Upper lobe of left lung (tissue), 6 donors: ENCODE measurements around the gene YPEL3. TPM values are rescaled to one million over a fixed set of nuclear protein-coding genes. Genes with fewer than 3 reads are reported as not detected.

Experiments
- ATAC-seq, 2 donors: fragments of 200-7000 bp; cut with Tn5 transposase; one replicate each; pipeline ENCODE4 v1.9.1; 2022; ENCODE audit warnings: mild to moderate bottlenecking in 2 of 2, moderate library complexity in 2 of 2; ENCODE audit not compliant: low FRiP score in 2 of 2
- DNase-seq, 2 donors: peaks; one replicate each; pipeline ENCODE4 v3.0.0-alpha.2; 2019 to 2020
- H3K27ac ChIP-seq, 4 donors: fragments of 200-600 bp; sonication (generic); one replicate each; pipeline ENCODE4 v1.5.1; 2016 to 2019
- H3K27me3 ChIP-seq, 4 donors: fragments of 200-600 bp; sonication (generic); one replicate each; pipeline ENCODE4 v1.5.1; 2017 to 2019
- H3K36me3 ChIP-seq, 4 donors: fragments of 200-600 bp; sonication (generic); one replicate each; pipeline ENCODE4 v1.5.1; 2016 to 2019
- H3K4me1 ChIP-seq, 4 donors: fragments of 200-600 bp; sonication (generic); one replicate each; pipeline ENCODE4 v1.5.1; 2018 to 2019
- H3K4me3 ChIP-seq, 4 donors: fragments of 200-600 bp; sonication (generic); one replicate each; pipeline ENCODE4 v1.5.1; 2017 to 2019; ENCODE audit warnings: mild to moderate bottlenecking in 2 of 4, moderate library complexity in 1 of 4
- H3K9me3 ChIP-seq, 4 donors: fragments of 200-600 bp; sonication (generic); one replicate each; pipeline ENCODE4 v1.5.1; 2018 to 2019
- EP300 ChIP-seq, 4 donors: sonication (generic); formaldehyde crosslinking; IDR thresholded peaks; one replicate each; pipeline ENCODE4 v1.5.1; 2017; ENCODE audit warnings: antibody characterized with exemption in 4 of 4, control low read depth in 2 of 4
- POLR2A ChIP-seq, 4 donors: fragments of 450-650 bp; IDR thresholded peaks; one replicate each; pipeline ENCODE4 v1.5.1; 2016 to 2017; ENCODE audit warnings: antibody characterized with exemption in 4 of 4, mild to moderate bottlenecking in 2 of 4
- POLR2AphosphoS5 ChIP-seq, 2 donors: sonication (generic); formaldehyde crosslinking; IDR thresholded peaks; one replicate each; pipeline ENCODE4 v1.5.1; 2017; ENCODE audit warnings: antibody characterized with exemption in 2 of 2
- WGBS, 2 donors: methylation state at CpG; one replicate each; pipeline ENCODE4 v1.1.5; 2017 to 2018; 5-methylcytosine and 5-hydroxymethylcytosine counted together
- total RNA-seq, 6 donors: library from RNA; depleted of rRNA in 4 of 6; stranded (reverse); fragments of >200 nt in 4 of 6; gene quantifications; one replicate each; pipeline versions ENCODE4 v1.1.0 to v1.2.1, GENCODE V29; 2016 to 2021
- TF ChIP-seq, protein P1 (sequence below), 6 experiments: fragments of 450-650 bp in 4 of 6; fragments of 200-600 bp in 2 of 6; sonication (generic) in 2 of 6; IDR thresholded peaks; one replicate each; pipeline ENCODE4 v1.5.1; 2016 to 2019; ENCODE audit warnings: antibody characterized with exemption in 6 of 6
- donor health status: DM: no; HTN: no; CAD: no; lungs with moderate emphysema.
- donor health status: DM: no; HTN: yes; CAD: no; lungs with severe emphysema.

Gene YPEL3
- total RNA-seq, 6 donors from 2014 or later, result 81.5 to 228 (median 116) TPM

DNA sequence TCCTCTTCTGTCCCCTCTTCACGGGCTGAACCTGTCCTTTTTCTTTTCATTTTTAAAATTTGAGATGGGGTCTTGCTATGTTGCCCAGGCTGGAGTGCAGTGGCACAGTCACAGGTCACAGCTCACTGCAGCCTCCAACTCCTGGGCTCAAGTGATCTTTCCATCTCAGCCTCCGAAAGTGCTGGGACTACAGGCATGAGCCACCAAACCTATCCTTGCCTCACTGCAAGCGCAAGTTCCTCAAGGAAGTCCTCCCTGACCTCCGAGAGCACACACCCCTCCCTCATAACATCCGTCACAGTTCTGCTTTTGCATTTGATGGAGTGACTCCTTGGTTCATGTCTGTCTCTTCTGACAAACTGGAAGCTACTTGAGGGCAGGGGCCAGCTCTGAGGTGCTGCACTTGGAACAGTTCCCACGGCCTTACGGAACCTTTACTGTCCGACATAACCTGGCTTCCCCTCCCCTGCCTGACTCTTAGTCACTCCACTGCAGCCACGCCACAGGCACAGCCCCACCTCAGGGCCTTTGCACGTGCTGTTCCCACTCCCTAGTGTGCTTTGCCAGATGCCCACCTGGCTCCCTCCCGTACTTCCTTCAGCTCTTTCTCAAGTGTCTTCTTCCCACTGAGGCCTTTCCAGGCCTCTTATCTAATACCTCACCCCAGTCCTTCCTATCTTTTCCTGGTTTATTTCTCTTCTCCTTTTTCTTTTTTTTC lies 8.7 kb downstream of the YPEL3 start:
- ATAC-seq, result no peak
- Histone ChIP-seq H3K36me3 (peaks cover 6 to 34% (median 32%) of the 10 kb centered on the region in 4 donors), H3K4me1 (peaks cover 10 to 22% (median 15%) of the 10 kb centered on the region in 4 donors), H3K27me3 (no peaks in the 10 kb centered on the region), H3K27ac (peak overlapping the region in 2 of 4 donors; percentile 56 to 58), H3K4me3 (no peak overlapping the region), H3K9me3 (no peaks in the 10 kb centered on the region)
- TF ChIP-seq, protein P1, sequence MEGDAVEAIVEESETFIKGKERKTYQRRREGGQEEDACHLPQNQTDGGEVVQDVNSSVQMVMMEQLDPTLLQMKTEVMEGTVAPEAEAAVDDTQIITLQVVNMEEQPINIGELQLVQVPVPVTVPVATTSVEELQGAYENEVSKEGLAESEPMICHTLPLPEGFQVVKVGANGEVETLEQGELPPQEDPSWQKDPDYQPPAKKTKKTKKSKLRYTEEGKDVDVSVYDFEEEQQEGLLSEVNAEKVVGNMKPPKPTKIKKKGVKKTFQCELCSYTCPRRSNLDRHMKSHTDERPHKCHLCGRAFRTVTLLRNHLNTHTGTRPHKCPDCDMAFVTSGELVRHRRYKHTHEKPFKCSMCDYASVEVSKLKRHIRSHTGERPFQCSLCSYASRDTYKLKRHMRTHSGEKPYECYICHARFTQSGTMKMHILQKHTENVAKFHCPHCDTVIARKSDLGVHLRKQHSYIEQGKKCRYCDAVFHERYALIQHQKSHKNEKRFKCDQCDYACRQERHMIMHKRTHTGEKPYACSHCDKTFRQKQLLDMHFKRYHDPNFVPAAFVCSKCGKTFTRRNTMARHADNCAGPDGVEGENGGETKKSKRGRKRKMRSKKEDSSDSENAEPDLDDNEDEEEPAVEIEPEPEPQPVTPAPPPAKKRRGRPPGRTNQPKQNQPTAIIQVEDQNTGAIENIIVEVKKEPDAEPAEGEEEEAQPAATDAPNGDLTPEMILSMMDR (IDR thresholded peaks at IDR 0.05), result no peak
- TF ChIP-seq EP300 (IDR thresholded peaks at IDR 0.05) (no peak), POLR2AphosphoS5 (IDR thresholded peaks at IDR 0.05) (peak in 1 of 2 donors; percentile 40), POLR2A (IDR thresholded peaks at IDR 0.05) (no peak)
- WGBS, 2 donors, result 87 to 90% methylated on average over 11 of the region's 11 CpGs
- DNase-seq, result peak in 1 of 2 donors; percentile 63

GRCh38 chr16:30086291-30087140 lies 9.5 kb downstream of the YPEL3 start:
- peak; percentile 18 to 69 for DNase-seq

DNA sequence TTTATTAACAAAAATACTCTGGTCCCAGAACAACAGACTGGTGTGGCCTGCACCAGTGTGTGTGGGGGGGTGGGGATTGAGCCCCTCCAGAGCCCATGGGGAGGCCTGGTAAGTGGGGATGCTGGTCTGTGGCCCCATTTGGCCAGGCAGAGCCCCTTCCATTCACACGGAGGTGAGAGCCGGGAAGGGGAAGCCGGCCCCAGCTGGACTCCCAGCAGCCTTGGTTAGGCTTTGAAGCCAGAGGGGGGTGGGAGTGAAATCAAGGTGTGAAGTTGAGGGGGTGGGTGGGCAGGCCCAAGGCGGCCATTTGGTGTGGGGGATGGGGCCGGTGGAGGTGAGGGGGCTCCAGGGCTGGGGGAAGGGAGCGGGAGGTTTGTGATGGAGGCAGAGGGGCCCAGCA lies 10.2 kb downstream of the YPEL3 start:
- Histone ChIP-seq H3K36me3 (peaks cover 11 to 49% (median 47%) of the 10 kb centered on the region in 4 donors), H3K4me1 (peaks cover 0 to 6% (median 4%) of the 10 kb centered on the region in 4 donors), H3K27ac (no peak overlapping the region), H3K27me3 (no peaks in the 10 kb centered on the region), H3K9me3 (no peaks in the 10 kb centered on the region), H3K4me3 (no peak overlapping the region)
- WGBS, 2 donors, result 87 to 89% methylated on average over 3 to 4 of the region's 6 CpGs
- DNase-seq, result no peak
- no peak for ATAC-seq
- TF ChIP-seq POLR2AphosphoS5 (IDR thresholded peaks at IDR 0.05) (no peak), EP300 (IDR thresholded peaks at IDR 0.05) (no peak), POLR2A (IDR thresholded peaks at IDR 0.05) (no peak)
- TF ChIP-seq, protein P1 (IDR thresholded peaks at IDR 0.05), result no peak

More at GRCh38 chr16:30086291-30087140, 9.5 kb downstream of the YPEL3 start:
- Histone ChIP-seq H3K4me1 (peaks cover 7 to 13% (median 11%) of the 10 kb centered on the region in 4 donors), H3K27me3 (no peaks in the 10 kb centered on the region), H3K27ac (peak overlapping the region in 1 of 4 donors; percentile 56), H3K9me3 (no peaks in the 10 kb centered on the region), H3K36me3 (peaks cover 7 to 42% (median 40%) of the 10 kb centered on the region in 4 donors), H3K4me3 (no peak overlapping the region)
- ATAC-seq, result no peak
- 85 to 90% methylated on average over 18 to 24 of the region's 27 CpGs for WGBS, 2 donors
- TF ChIP-seq, protein P1 (IDR thresholded peaks at IDR 0.05), result no peak
- TF ChIP-seq EP300 (IDR thresholded peaks at IDR 0.05) (no peak), POLR2AphosphoS5 (IDR thresholded peaks at IDR 0.05) (no peak), POLR2A (IDR thresholded peaks at IDR 0.05) (no peak)

DNA sequence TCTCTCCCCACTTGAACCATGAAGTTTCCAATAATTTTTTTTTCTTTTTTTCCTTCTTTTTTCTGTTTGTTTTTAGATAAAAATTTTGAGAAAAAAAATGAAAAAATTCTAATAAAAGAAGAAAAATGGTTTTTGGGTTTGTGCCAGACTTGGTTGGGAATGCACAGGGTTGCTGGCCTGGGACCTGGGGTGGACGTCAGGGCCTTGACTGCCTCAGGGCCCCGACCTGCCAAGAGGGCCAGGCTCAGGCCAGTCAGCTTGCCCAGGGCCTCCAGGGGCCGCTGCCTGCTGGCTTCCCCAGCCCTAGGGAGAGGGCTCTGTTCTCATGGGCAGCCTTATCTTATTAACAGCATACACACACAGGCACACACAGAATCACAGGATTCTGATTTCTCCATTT lies 10.8 kb downstream of the YPEL3 start:
- 88 to 94% methylated on average over 2 to 3 of the region's 3 CpGs for WGBS, 2 donors
- peak; percentile 20 to 57 for DNase-seq

DNA sequence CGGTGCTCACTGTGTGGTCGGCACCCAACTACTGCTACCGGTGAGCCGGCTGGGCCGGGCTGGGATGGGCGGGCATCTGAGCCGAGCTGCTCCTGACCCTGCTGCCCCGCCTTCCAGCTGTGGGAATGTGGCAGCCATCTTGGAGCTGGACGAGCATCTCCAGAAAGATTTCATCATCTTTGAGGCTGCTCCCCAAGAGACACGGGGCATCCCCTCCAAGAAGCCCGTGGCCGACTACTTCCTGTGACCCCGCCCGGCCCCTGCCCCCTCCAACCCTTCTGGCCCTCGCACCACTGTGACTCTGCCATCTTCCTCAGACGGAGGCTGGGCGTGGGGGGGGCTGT lies 11.2 kb downstream of the YPEL3 start:
- H3K27ac ChIP-seq, result no peak overlapping the region
- H3K4me1 ChIP-seq, result no peaks in the 10 kb centered on the region
- 61 to 67% methylated on average over 7 to 17 of the region's 17 CpGs for WGBS, 2 donors
- H3K9me3 ChIP-seq, result no peaks in the 10 kb centered on the region
- no peaks in the 10 kb centered on the region for H3K27me3 ChIP-seq
- peaks cover 14 to 57% (median 54%) of the 10 kb centered on the region in 4 donors for H3K36me3 ChIP-seq
- peak in 1 of 2 donors; percentile 74 for DNase-seq
- ATAC-seq, result peak in 1 of 2 donors; percentile 57
- TF ChIP-seq POLR2A (IDR thresholded peaks at IDR 0.05) (no peak), EP300 (IDR thresholded peaks at IDR 0.05) (no peak), POLR2AphosphoS5 (IDR thresholded peaks at IDR 0.05) (no peak)
- TF ChIP-seq, protein P1 (IDR thresholded peaks at IDR 0.05), result no peak
- no peak overlapping the region for H3K4me3 ChIP-seq

More for the DNA sequence above, 10.8 kb downstream of the YPEL3 start:
- peak in 1 of 2 donors; percentile 24 for ATAC-seq
- Histone ChIP-seq H3K27me3 (no peaks in the 10 kb centered on the region), H3K9me3 (no peaks in the 10 kb centered on the region), H3K36me3 (peaks cover 11 to 54% (median 52%) of the 10 kb centered on the region in 4 donors), H3K4me3 (no peak overlapping the region), H3K4me1 (peaks cover 0 to 3% (median under 1%) of the 10 kb centered on the region in 4 donors), H3K27ac (no peak overlapping the region)
- no peak for TF ChIP-seq POLR2A (IDR thresholded peaks at IDR 0.05)
- TF ChIP-seq EP300 (IDR thresholded peaks at IDR 0.05), result no peak
- no peak for TF ChIP-seq POLR2AphosphoS5 (IDR thresholded peaks at IDR 0.05)
